GM12892 (cell line): ENCODE results near the gene RFX1.

Experiments used
- POLR2A ChIP-seq: IDR thresholded peaks from 2 replicates; pipeline ENCODE4 v1.6.1; 2011; ENCODE audit warnings: low read depth, low read length, control low read depth
- POLR2AphosphoS5 ChIP-seq: IDR thresholded peaks from 2 replicates; pipeline ENCODE4 v1.6.1; 2011; ENCODE audit warnings: low read depth, low read length, control low read depth
- TAF1 ChIP-seq: IDR thresholded peaks from 2 replicates; pipeline ENCODE4 v1.6.1; 2011; ENCODE audit warnings: low read depth, mild to moderate bottlenecking, control low read depth, low read length, borderline replicate concordance

GRCh38 chr19:13972368-13973155 lies 33.6 kb downstream of the RFX1 start:
- TF ChIP-seq POLR2A, result no peak
- TF ChIP-seq POLR2AphosphoS5, result no peak
- TF ChIP-seq TAF1, result no peak
